Right lobe of liver (tissue), 6 donors: ENCODE measurements around the gene RPL22. TPM values are rescaled to one million over a fixed set of nuclear protein-coding genes. Genes with fewer than 3 reads are reported as not detected.

Experiments used
- ATAC-seq, 4 donors: fragments of 200-7000 bp; cut with Tn5 transposase; one replicate each; pipeline ENCODE4 v1.9.1; 2020; ENCODE audit warnings: mild to moderate bottlenecking in 4 of 4, moderate library complexity in 4 of 4
- DNase-seq, 3 donors: peaks; one replicate each; pipeline ENCODE4 v3.0.0-alpha.2; 2020
- H3K27ac ChIP-seq, 3 donors: fragments of 200-600 bp; one replicate each; pipeline ENCODE4 v1.8.0; 2022
- H3K27me3 ChIP-seq, 2 donors: fragments of 200-600 bp; one replicate each; pipeline ENCODE4 v1.8.0; 2022
- H3K36me3 ChIP-seq, 4 donors: fragments of 200-600 bp; sonication (generic) in 1 of 4; one replicate each; pipeline versions ENCODE4 v1.5.1 to v1.8.0; 2017 to 2022; ENCODE audit warnings: control low read depth in 1 of 4
- H3K4me1 ChIP-seq, 4 donors: fragments of 200-600 bp; sonication (generic) in 1 of 4; one replicate each; pipeline versions ENCODE4 v1.5.1 to v1.8.0; 2017 to 2022; ENCODE audit warnings: control low read depth in 1 of 4
- H3K4me3 ChIP-seq, 3 donors: fragments of 200-600 bp; one replicate each; pipeline ENCODE4 v1.8.0; 2022
- H3K9me3 ChIP-seq, 4 donors: fragments of 200-600 bp; sonication (generic) in 1 of 4; one replicate each; pipeline versions ENCODE4 v1.5.1 to v1.8.0; 2017 to 2022; ENCODE audit warnings: control low read depth in 1 of 4
- CTCF ChIP-seq, 4 donors: fragments of 200-600 bp in 3 of 4; fragments of 450-650 bp in 1 of 4; IDR thresholded peaks; one replicate each; pipeline versions ENCODE4 v1.5.1 to v1.8.0; 2016 to 2022; ENCODE audit warnings: antibody characterized with exemption in 4 of 4, mild to moderate bottlenecking in 2 of 4
- POLR2A ChIP-seq: fragments of 450-650 bp; IDR thresholded peaks from one replicate; pipeline ENCODE4 v1.6.1; 2017; ENCODE audit warnings: antibody characterized with exemption, mild to moderate bottlenecking
- WGBS: methylation state at CpG from one replicate; pipeline ENCODE4 v1.1.6; 2018; ENCODE audit warnings: low coverage, low lambda C conversion rate; ENCODE audit not compliant: insufficient coverage; ENCODE audit errors: missing lambda C conversion rate; 5-methylcytosine and 5-hydroxymethylcytosine counted together
- intact Hi-C, 2 donors: fragments of 100-400 bp; cut with DNase I; formaldehyde crosslinking; loops; one replicate each; pipeline versions ENCODE4 v1.11.2 to v1.14.1; 2022
- total RNA-seq, 6 experiments: library from RNA; depleted of rRNA in 2 of 6; stranded (reverse); fragments of >200 nt in 2 of 6; fragmentation: NEBNext Ultra II Directional in 3 of 6; extraction: Animal tissue kit (Norgen Biotek cat#: 25700) in 3 of 6; gene quantifications; one replicate each; pipeline versions ENCODE4 v1.1.0 to v1.2.4, GENCODE V29; 2016 to 2023
- donor health status: DM: no; HTN: yes; CAD: no.
- donor health status: DM: no; HTN: no; CAD: no.
- donor health status: DM: no; HTN: no; CAD: no.
- donor health status: DM: no; HTN: yes; CAD: no.
- donor health status: DM: no; HTN: yes; CAD: no.

Gene RPL22
- total RNA-seq, 6 experiments from 2014 or later, result 45.4 to 156 (median 134) TPM

- intact Hi-C loops, result no loop called here
- no peak overlapping the region for H3K27ac ChIP-seq
- no CpG with 5 or more reads among the region's 2 CpGs for WGBS
- H3K36me3 ChIP-seq, result no peaks in the 10 kb centered on the region
- ATAC-seq, result no peak
- no peaks in the 10 kb centered on the region for H3K27me3 ChIP-seq
- DNase-seq, result no peak
- no peak overlapping the region for H3K4me3 ChIP-seq
- TF ChIP-seq POLR2A (no peak), CTCF (IDR thresholded peaks at IDR 0.05) (no peak)
- no peaks in the 10 kb centered on the region for H3K9me3 ChIP-seq
- no peaks in the 10 kb centered on the region for H3K4me1 ChIP-seq
Measured at GRCh38 chr1:6145396-6145750, 54.0 kb downstream of the RPL22 start.

- intact Hi-C loops, result no loop called here
- Histone ChIP-seq H3K27me3 (no peaks in the 10 kb centered on the region), H3K4me3 (no peak overlapping the region), H3K9me3 (no peaks in the 10 kb centered on the region), H3K36me3 (no peaks in the 10 kb centered on the region), H3K27ac (no peak overlapping the region), H3K4me1 (no peaks in the 10 kb centered on the region)
- TF ChIP-seq POLR2A (no peak), CTCF (IDR thresholded peaks at IDR 0.05) (no peak)
- ATAC-seq (no peak), DNase-seq (no peak)
- 64% methylated on average over 2 of the region's 16 CpGs for WGBS
Measured at GRCh38 chr1:6144647-6145395, 54.6 kb downstream of the RPL22 start.

- Histone ChIP-seq H3K27ac (no peak overlapping the region), H3K9me3 (no peaks in the 10 kb centered on the region), H3K4me1 (no peaks in the 10 kb centered on the region), H3K27me3 (no peaks in the 10 kb centered on the region), H3K36me3 (no peaks in the 10 kb centered on the region), H3K4me3 (no peak overlapping the region)
- intact Hi-C loops, result no loop called here
- no peak for TF ChIP-seq CTCF (IDR thresholded peaks at IDR 0.05)
- no peak for TF ChIP-seq POLR2A
- DNase-seq (no peak), ATAC-seq (no peak)
- 69% methylated on average over 2 of the region's 7 CpGs for WGBS
Measured at GRCh38 chr1:6144175-6144574, 55.2 kb downstream of the RPL22 start.

- Histone ChIP-seq H3K27ac (no peak overlapping the region), H3K9me3 (no peaks in the 10 kb centered on the region), H3K4me3 (no peak overlapping the region), H3K27me3 (no peaks in the 10 kb centered on the region), H3K36me3 (no peaks in the 10 kb centered on the region), H3K4me1 (no peaks in the 10 kb centered on the region)
- no peak for TF ChIP-seq POLR2A
- TF ChIP-seq CTCF (IDR thresholded peaks at IDR 0.05), result no peak
- 86% methylated on average over 2 of the region's 4 CpGs for WGBS
- intact Hi-C loops, result no loop called here
- ATAC-seq (no peak), DNase-seq (no peak)
Measured at GRCh38 chr1:6143395-6143794, 56.0 kb downstream of the RPL22 start.

GRCh38 chr1:6142734-6143133, 56.7 kb downstream of the RPL22 start:
- Histone ChIP-seq H3K9me3 (no peaks in the 10 kb centered on the region), H3K4me1 (no peaks in the 10 kb centered on the region), H3K4me3 (no peak overlapping the region), H3K27ac (no peak overlapping the region), H3K36me3 (no peaks in the 10 kb centered on the region), H3K27me3 (no peaks in the 10 kb centered on the region)
- ATAC-seq, result no peak
- intact Hi-C loops, result no loop called here
- TF ChIP-seq POLR2A (no peak), CTCF (IDR thresholded peaks at IDR 0.05) (no peak)
- no peak for DNase-seq
- WGBS, result 45% methylated on average over 4 of the region's 4 CpGs
